Left ventricle myocardium inferior (tissue), 1 donor: ENCODE data around the gene PLEKHG5. TPM values are rescaled to one million over a fixed set of nuclear protein-coding genes. Genes with fewer than 3 reads are reported as not detected.
"Not testable (repeated sequence)": the region's sequence is repeated elsewhere in the genome, so short reads cannot be mapped to it uniquely, and the experiment has no call there.

Source experiments
- DNase-seq: peaks from one replicate; pipeline ENCODE4 v3.0.0-alpha.2; 2020
- H3K27ac ChIP-seq: fragments of 200-600 bp; replicated peaks from 2 replicates; pipeline ENCODE4 v1.8.0; 2021
- H3K27me3 ChIP-seq: fragments of 200-600 bp; 2 replicates; pipeline ENCODE4 v1.8.0; 2021; ENCODE audit warnings: low read depth
- H3K36me3 ChIP-seq: fragments of 200-600 bp; 2 replicates; pipeline ENCODE4 v1.8.0; 2021
- H3K4me1 ChIP-seq: fragments of 200-600 bp; 2 replicates; pipeline ENCODE4 v1.8.0; 2021
- H3K4me3 ChIP-seq: fragments of 200-600 bp; 2 replicates; pipeline ENCODE4 v1.8.0; 2021; ENCODE audit warnings: mild to moderate bottlenecking, moderate library complexity
- H3K9me3 ChIP-seq: fragments of 200-600 bp; replicated peaks from 2 replicates; pipeline ENCODE4 v1.8.0; 2021
- intact Hi-C: fragments of 100-400 bp; cut with micrococcal nuclease; formaldehyde crosslinking; loops from one replicate; pipeline ENCODE4 v1.11.0; 2022
- total RNA-seq: library from RNA; stranded (reverse); fragmentation: NEBNext Ultra II Directional; extraction: Animal tissue kit (Norgen Biotek cat#: 25700); gene quantifications from one replicate; pipeline ENCODE4 v1.2.1, GENCODE V29; 2021
- TF ChIP-seq, protein P1 (sequence below): fragments of 200-600 bp; IDR thresholded peaks from 2 replicates; pipeline ENCODE4 v1.8.0; 2021; ENCODE audit warnings: antibody characterized with exemption, mild to moderate bottlenecking, borderline replicate concordance
- donor health status: DM: no; HTN: yes; CAD: no; lungs with severe emphysema.

Gene PLEKHG5
- total RNA-seq, 1 donor from 2014 or later: 16.2 TPM

DNA sequence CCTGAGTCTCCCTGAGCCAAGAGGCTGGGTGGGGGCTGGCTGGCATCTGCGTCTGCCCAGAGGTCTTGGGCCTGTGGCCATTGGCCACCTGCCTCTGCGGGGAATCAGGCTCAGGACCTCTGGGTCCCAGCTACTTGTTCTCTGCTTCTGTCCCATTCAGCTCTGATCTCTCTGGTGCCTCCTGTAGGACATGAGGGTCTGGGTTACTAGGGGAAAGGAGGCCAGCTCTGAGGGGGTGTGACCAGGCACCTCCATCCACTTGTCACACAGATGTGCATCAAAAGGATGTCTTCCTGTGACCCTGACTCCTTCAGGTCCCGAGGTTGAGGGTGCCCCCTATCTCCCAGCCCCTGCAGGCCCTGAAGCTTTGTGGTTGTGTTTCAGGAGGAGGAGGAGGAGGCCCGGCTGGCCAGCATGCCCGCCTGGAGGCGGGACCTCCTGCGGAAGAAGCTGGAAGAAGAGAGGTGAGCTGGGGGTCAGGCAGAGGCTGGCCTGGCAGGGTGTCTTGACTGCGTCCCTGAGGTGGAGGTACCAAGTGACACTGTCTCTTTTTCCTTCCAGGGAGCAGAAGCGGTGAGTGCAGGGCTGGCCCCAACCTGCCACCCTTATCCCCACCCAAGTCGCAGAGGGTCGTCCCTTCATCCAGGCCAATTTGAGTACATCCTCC lies 34.5 kb downstream of the PLEKHG5 start:
- no peaks in the 10 kb centered on the region for H3K9me3 ChIP-seq
- TF ChIP-seq, protein P1, sequence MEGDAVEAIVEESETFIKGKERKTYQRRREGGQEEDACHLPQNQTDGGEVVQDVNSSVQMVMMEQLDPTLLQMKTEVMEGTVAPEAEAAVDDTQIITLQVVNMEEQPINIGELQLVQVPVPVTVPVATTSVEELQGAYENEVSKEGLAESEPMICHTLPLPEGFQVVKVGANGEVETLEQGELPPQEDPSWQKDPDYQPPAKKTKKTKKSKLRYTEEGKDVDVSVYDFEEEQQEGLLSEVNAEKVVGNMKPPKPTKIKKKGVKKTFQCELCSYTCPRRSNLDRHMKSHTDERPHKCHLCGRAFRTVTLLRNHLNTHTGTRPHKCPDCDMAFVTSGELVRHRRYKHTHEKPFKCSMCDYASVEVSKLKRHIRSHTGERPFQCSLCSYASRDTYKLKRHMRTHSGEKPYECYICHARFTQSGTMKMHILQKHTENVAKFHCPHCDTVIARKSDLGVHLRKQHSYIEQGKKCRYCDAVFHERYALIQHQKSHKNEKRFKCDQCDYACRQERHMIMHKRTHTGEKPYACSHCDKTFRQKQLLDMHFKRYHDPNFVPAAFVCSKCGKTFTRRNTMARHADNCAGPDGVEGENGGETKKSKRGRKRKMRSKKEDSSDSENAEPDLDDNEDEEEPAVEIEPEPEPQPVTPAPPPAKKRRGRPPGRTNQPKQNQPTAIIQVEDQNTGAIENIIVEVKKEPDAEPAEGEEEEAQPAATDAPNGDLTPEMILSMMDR: no peak
- H3K27me3 ChIP-seq: peaks cover 100% of the 10 kb centered on the region
- peaks cover 7% of the 10 kb centered on the region for H3K36me3 ChIP-seq
- no peak for DNase-seq
- intact Hi-C loops: no loop called here
- no peak overlapping the region for H3K4me3 ChIP-seq
- H3K27ac ChIP-seq: no peak overlapping the region
- H3K4me1 ChIP-seq: peaks cover 37% of the 10 kb centered on the region

DNA sequence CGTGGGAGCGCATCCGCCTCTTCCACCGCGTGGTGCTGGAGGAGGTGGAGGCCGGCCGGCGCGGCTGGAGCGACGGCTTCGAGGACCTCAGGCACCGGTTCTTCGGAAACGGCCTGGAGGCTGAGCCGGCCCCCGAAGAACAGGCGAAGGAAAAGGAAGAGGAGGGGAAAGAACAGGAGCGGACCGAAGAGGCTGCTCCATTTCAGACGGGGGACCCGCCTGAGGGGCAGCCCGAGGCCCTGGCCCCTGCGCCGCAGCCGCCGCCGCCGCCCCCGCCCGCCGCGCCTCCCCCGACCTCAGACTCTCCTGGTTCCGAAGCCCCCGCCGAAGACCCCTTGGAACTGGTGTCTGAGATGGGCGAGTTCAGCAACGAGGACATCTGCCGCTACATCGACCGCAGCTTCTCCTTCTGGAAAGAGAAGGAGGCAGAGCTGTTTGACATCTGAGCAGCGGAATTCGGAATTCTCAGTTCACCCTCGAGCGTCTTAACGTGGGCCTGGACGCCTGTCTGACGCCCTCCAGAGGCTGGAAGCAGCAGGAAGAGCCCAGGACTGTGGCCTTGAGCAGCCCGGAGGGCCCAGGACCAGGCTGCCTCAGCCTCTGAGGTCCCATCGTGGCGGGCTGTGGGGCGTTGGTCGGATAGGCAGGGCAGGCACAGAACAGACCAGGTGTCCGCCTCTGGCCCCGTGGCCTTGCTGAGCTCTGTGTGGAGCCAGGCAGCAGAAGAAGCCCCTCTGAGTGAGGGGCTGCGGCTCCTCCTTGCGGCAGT lies 35.5 kb downstream of the PLEKHG5 start:
- H3K9me3 ChIP-seq, H3K36me3 ChIP-seq, H3K4me3 ChIP-seq, H3K27ac ChIP-seq, DNase-seq, intact Hi-C loops: not testable (repeated sequence)
- H3K27me3 ChIP-seq: peaks cover 100% of the 10 kb centered on the region
- H3K4me1 ChIP-seq: peaks cover 32% of the 10 kb centered on the region

DNA sequence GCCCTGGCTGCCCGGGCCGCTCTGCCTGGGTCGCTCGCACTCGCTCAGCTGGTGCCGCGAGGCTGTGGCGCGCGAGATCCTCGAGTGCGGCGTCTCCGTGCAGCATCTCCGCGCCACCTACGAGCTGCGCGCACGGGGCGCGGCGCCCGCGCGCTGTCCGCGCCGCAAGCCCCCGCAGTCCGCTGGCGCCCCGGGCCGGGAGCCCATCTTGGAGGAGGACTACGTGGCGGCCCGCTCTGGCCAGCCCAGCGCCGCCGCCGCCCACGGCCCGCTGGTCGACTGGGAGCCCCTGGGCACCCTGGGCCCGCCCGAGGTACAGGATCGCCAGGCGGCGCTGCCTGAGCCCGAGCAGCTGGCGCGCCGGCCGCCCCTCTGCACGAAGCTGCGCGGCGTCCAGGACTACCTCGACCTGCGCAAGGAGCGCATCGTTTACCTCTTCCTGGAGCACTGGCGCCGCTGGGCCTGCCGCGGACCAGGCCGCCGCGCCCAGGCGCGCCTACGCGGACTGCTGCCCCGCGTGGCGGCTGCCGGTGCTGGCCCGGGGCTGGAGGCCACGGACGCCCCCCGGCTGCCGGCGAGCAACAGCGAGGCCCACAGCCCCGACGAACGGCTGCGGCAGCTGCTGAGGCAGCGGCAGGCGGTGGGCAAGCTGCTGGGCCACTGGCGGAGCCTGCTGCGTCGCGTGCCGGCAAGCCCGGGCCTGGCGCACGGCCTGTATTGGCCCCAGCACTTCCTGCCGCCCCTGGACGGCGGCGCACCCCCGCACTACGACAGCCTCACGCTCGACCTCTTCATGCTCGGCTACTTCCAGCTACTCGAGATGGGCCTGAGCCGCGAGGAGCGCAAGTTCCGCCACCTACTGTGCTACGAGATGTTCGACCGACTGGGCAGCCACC lies 36.4 kb downstream of the PLEKHG5 start:
- Histone ChIP-seq H3K27me3 (peaks cover 100% of the 10 kb centered on the region), H3K27ac (no peak overlapping the region), H3K4me1 (peaks cover 24% of the 10 kb centered on the region), H3K4me3 (peak overlapping the region; percentile 29), H3K9me3 (no peaks in the 10 kb centered on the region), H3K36me3 (no peaks in the 10 kb centered on the region)
- TF ChIP-seq, protein P1: peak; percentile 30
- intact Hi-C loops: no loop called here
- no peak for DNase-seq

DNA sequence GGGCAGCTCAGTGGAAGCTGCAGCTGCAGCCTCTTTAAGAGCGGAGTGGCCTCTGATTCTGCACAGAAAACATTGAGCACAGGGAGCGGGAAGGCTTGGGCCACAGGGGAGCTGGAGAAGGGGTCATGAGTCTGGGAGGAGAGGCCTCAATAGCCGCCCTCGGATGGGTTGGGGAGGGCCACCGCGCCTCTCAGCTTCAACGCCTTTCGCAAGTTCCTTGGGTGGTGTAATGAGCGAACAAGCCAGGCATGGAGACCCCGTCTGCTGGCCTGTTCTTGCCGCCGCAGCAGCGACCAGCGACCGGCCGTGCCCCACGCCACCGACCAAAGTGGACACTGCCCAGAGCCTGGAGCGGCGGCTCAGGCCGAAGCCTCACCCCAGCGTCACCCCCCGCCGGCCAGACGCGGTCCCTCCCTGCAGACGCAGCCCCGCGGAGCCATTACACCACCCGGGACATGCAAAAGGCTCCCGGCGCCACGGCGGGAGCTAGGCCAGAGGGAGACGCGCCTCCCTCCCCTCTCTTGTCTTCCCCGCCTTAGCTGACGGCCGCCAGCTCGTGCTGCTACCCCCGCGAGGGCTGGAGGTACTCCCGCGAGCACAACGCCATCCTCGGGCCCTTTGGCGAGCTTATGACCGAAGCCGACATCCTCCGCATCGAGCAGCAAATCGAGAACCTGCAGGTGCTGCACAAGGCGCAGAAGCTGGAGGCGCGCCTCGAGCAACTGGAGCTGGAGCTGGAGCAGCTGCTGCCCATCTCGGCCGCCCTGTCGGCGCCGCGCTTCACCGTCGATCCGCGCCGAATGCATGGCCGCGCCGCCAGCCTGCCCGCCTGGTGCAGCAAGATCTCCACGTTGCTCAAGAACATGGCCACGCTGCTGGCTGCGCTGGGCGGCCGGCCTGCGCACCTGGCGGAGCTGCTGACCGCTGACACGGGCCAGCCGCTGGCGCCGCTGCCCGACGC lies 37.3 kb downstream of the PLEKHG5 start:
- peak overlapping the region; percentile 29 for H3K4me3 ChIP-seq
- H3K9me3 ChIP-seq, intact Hi-C loops, H3K36me3 ChIP-seq, DNase-seq, H3K27ac ChIP-seq: not testable (repeated sequence)
- peaks cover 20% of the 10 kb centered on the region for H3K4me1 ChIP-seq
- H3K27me3 ChIP-seq: peaks cover 100% of the 10 kb centered on the region

DNA sequence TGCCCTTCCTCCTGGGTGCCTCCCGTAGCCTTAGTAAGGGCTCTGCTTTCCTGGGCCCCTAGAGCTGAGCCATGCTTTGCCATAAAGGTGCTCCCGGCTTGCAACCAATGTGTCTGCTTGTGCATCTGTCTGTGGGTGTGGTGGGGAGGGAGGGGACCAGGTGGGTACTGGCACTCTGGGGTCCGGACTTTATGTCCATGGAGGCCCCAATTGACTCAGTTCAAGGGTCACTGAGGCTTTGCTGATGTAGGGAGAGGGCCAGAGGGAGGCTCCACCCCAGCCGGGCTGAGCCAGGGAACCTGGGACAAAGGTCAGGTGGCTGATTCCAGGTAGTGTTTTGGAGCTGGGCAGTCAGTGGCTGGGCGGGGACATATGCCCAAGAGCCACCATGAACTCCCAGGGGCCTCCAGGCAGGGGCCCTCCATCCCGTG lies 40.5 kb downstream of the PLEKHG5 start:
- H3K27me3 ChIP-seq: peaks cover 100% of the 10 kb centered on the region
- TF ChIP-seq, protein P1: no peak

DNA sequence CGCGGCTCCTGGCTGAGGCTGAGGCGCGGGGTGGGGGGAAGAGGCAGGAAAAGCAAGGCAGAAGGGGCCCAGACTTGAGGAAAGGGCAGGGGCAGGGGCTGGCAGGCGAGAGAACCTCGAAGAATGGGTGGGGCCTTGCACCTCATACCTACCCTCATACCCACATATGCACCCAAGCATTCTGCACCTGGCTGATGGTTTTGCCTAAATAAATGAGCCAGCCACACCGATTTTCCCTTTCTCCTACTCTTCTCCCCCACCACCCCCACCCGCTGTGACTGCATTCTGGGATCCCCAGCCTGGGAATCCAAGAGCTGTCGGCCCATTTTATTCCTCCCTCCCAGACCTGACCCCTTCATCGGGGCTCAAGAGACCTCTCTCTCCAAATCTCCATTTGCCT lies 41.0 kb downstream of the PLEKHG5 start:
- H3K9me3 ChIP-seq, H3K4me3 ChIP-seq, H3K36me3 ChIP-seq, DNase-seq, intact Hi-C loops, H3K27ac ChIP-seq: not testable (repeated sequence)
- Histone ChIP-seq H3K4me1 (peaks cover 35% of the 10 kb centered on the region), H3K27me3 (peaks cover 98% of the 10 kb centered on the region)

More for the DNA sequence above, 40.5 kb downstream of the PLEKHG5 start:
- DNase-seq: no peak
- intact Hi-C loops: no loop called here
- no peak overlapping the region for H3K27ac ChIP-seq
- H3K4me1 ChIP-seq: peaks cover 37% of the 10 kb centered on the region
- H3K4me3 ChIP-seq: no peak overlapping the region
- no peaks in the 10 kb centered on the region for H3K9me3 ChIP-seq
- H3K36me3 ChIP-seq: no peaks in the 10 kb centered on the region
